GM12873 (cell line): ENCODE measurements around the gene ABCF3.

Experiments used
- TF ChIP-seq, protein P1 (sequence below): IDR thresholded peaks from 2 replicates; pipeline ENCODE4 v1.5.1; 2012; ENCODE audit warnings: low read depth, mild to moderate bottlenecking, moderate library complexity, low read length, control low read depth; ENCODE audit not compliant: insufficient read depth; ENCODE audit errors: missing control alignments

Gene ABCF3

DNA sequence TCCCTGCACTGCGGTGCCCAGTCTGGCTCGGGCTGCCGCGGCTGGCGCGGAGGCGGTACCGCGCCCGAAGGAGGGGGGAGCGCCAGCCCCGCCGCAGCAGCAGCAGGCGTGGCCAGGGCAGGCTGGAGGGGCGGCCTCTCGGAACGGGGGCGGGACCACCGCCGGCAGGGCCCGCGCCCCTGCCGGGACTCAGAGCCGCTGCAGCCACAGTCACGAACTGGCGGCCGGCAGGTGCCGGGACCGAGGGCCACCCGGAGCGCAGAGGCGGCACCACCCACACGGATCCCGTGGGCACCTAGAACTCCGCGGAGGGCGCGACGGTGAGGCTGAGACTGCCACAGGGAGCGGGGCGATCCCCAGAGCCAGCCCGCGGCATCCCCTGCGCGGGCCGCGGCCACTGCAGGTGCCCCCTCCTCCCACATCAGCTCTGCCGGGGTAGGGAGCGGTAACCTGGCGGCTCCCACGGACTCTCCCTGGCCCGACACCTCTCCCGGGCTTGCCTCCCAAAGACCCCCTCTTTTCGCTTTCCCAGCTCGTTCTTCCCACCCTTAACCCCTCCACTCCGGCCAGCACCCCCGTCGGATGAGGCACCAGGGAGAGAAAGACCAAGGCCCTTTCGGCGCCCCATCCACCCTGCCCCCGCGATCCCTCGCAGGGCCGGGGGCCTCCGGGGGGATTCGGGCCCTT lies 43.5 kb downstream of the ABCF3 start, which contains the start of gene VWA5B2:
VWA5B2 (plus strand) TSS at position 192 of the 687 bp plus-strand sequence. CDS start 944 bp downstream, outside the sequence.
- TF ChIP-seq, protein P1, sequence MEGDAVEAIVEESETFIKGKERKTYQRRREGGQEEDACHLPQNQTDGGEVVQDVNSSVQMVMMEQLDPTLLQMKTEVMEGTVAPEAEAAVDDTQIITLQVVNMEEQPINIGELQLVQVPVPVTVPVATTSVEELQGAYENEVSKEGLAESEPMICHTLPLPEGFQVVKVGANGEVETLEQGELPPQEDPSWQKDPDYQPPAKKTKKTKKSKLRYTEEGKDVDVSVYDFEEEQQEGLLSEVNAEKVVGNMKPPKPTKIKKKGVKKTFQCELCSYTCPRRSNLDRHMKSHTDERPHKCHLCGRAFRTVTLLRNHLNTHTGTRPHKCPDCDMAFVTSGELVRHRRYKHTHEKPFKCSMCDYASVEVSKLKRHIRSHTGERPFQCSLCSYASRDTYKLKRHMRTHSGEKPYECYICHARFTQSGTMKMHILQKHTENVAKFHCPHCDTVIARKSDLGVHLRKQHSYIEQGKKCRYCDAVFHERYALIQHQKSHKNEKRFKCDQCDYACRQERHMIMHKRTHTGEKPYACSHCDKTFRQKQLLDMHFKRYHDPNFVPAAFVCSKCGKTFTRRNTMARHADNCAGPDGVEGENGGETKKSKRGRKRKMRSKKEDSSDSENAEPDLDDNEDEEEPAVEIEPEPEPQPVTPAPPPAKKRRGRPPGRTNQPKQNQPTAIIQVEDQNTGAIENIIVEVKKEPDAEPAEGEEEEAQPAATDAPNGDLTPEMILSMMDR: peak; percentile 35

DNA sequence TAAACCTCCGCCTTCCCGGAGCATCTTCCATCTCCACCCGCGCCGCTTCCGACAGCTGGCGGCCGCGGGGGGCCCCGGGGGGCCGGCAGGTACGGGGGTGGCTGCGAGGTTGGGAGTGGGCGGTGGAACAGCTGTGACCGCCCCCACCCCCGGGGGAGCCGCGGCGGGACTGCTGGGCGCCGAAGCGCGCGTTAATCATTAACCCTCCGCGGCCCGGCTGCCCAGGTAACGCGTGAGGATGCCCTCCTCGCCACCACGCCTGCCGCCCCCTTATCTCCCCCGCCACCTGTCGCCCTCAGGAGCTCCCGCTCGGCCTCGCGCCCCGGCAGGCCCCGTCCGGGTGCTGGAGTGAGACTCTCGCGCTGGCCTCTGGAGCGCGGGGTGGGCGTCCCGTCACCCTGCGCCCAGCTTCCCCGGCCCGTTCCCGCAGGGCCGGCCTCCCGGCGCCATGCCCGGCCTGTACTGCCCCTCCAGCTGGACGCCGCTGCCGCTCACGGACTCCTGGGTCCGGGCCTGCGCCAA lies 44.1 kb downstream of the ABCF3 start:
- TF ChIP-seq, protein P1: no peak

DNA sequence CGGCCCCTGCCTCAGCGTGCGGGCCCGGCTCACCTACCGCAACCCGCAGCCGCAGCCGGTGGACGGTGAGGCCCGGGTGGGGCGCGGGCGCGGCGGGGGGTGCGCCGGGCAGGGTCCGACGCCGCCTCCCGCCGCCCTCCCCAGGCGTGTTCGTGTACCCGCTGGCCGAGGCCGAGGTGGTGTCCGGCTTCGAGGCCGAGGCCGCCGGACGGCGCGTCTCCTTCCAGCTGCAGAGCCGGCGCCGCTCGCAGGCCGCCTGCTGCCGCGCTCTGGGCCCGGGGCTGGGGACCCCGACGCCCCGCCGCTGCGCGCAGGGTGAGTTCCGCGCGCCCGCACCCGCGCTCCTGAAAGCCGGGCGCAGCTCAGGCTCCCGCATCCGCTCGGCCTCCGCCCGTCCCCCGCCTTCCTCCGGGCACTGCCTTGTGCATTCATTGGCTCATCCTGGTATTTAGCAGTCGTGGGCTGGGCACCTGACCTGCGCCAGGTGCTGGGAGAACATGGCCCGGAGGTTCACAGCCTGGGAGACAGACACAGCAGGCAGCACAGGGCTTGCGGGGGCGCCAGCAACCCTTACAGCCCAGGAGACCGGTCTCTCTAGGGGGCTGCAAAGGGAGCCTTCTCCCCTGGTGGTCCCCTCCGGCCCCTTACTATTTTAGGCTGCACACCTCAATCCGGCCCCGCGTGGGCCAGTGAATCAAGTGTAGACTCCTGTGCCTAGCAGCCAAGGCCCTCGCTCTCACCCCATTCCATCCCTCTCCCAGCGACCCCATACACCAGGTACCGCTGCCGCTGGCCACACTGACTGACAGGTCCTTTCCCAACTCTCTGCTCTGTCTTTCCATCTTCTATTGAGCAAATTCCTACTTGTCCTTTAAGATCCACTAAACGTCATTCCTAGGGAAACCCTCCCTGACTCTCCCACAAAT lies 44.9 kb downstream of the ABCF3 start:
- TF ChIP-seq, protein P1: no peak

DNA sequence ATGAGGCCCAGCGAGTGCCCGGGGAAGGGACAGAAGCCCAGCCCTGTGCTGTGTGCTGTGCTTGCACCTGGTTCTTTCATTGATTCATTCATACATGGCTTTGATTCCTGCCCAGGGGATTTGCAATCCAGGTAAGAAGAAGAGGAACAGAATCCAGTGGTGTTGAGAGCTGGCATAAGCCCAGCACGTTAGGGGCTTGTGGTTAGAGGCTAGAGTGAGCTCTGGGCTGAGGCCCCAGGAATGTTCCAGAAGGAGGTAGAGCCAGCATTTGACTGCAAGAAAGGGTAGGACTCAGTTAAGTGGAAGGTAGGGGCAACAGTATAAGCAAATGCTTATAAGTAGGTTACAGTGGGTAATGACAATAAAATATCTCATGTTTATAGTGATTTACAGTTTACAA lies 45.7 kb downstream of the ABCF3 start:
- TF ChIP-seq, protein P1: no peak

DNA sequence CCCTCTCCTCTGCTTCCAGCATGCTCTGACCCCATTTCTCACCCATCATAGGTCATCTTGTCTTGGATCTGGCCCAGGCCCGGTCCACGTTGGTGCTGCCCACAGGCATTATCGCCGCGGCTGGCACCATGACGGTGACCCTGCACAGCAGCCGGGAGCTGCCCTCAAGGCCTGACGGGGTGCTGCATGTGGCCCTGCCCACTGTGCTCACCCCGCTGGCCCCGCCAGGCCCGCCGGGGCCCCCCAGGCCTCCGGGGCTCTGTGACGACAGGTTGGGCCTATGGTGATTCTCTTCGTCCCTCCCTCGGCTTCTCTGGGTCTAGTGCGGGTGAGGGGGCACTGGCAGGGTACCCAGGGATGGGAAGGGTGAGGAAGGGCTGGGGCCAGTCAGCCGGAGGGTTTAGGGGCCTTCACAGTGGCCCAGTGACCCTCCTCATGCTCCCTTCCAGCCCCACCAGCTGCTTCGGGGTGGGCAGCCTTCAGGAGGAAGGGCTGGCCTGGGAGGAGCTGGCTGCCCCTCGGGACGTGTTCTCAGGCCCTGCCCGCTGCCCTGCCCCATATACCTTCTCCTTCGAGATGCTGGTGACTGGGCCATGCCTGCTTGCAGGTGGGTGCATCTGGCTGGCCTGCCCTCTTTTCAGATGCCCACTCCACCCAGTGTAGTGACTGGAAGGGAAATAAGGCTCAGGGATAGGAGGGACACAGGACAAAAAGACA lies 47.3 kb downstream of the ABCF3 start:
- TF ChIP-seq, protein P1: no peak

DNA sequence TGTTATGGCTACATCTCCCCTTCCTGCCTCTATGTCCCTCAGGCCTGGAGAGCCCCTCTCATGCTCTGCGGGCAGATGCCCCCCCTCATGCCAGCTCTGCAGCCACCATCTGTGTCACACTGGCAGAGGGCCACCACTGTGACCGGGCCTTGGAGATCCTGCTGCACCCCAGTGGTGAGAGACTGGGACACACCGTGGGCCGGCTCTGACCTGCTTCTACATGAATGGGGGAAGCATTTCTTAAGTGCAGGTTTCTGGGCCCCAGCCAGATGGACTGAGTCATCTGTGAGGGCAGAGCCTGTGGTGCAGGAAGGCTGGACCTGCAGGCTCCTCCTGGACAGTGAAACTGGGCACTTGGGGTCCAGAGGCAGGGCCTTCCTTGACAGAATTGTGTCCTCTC lies 48.2 kb downstream of the ABCF3 start:
- TF ChIP-seq, protein P1: no peak
